ENCODE data around the gene COL4A4. TPM values are rescaled to one million over a fixed set of nuclear protein-coding genes. Genes with fewer than 3 reads are reported as not detected.

The COL4A4 gene
- total RNA-seq, 4 donors from 2014 or later: 0.53 to 24.8 (median 0.95) TPM

- Histone ChIP-seq H3K4me3 (no peak overlapping the region), H3K4me1 (peaks cover 0 to 19% (median 1%) of the 10 kb centered on the region in 4 donors), H3K27ac (no peak overlapping the region), H3K36me3 (no peaks in the 10 kb centered on the region), H3K9me3 (no peaks in the 10 kb centered on the region), H3K27me3 (peaks cover 0 to 13% of the 10 kb centered on the region in 2 donors)
- no peak for DNase-seq
- TF ChIP-seq CTCF (IDR thresholded peaks at IDR 0.05) (no peak), POLR2A (IDR thresholded peaks at IDR 0.05) (no peak)
These were observed 3.8 kb downstream of the COL4A4 start for GRCh38 chr2:227160164-227160563.

- H3K27me3 ChIP-seq: no peaks in the 10 kb centered on the region
- no peaks in the 10 kb centered on the region for H3K9me3 ChIP-seq
- DNase-seq: no peak
- H3K4me3 ChIP-seq: no peak overlapping the region
- peaks cover 0 to 5% (median 0%) of the 10 kb centered on the region in 4 donors for H3K4me1 ChIP-seq
- TF ChIP-seq POLR2A (IDR thresholded peaks at IDR 0.05): no peak
- TF ChIP-seq CTCF (IDR thresholded peaks at IDR 0.05): no peak
- H3K27ac ChIP-seq: no peak overlapping the region
- no peaks in the 10 kb centered on the region for H3K36me3 ChIP-seq
These were observed 8.8 kb downstream of the COL4A4 start for GRCh38 chr2:227154986-227155774.

- H3K4me1 ChIP-seq: peaks cover 0 to 5% (median 0%) of the 10 kb centered on the region in 4 donors
- no peak for DNase-seq
- TF ChIP-seq POLR2A (IDR thresholded peaks at IDR 0.05) (no peak), CTCF (IDR thresholded peaks at IDR 0.05) (no peak)
- no peaks in the 10 kb centered on the region for H3K36me3 ChIP-seq
- no peak overlapping the region for H3K4me3 ChIP-seq
- no peak overlapping the region for H3K27ac ChIP-seq
- no peaks in the 10 kb centered on the region for H3K9me3 ChIP-seq
- H3K27me3 ChIP-seq: no peaks in the 10 kb centered on the region
These were observed 10.1 kb downstream of the COL4A4 start for GRCh38 chr2:227153758-227154486.

GRCh38 chr2:227153307-227153706, 10.7 kb downstream of the COL4A4 start:
- Histone ChIP-seq H3K9me3 (no peaks in the 10 kb centered on the region), H3K4me1 (peaks cover 0 to 5% (median 0%) of the 10 kb centered on the region in 4 donors), H3K36me3 (no peaks in the 10 kb centered on the region), H3K4me3 (no peak overlapping the region), H3K27ac (no peak overlapping the region), H3K27me3 (no peaks in the 10 kb centered on the region)
- DNase-seq: no peak
- TF ChIP-seq POLR2A (IDR thresholded peaks at IDR 0.05) (no peak), CTCF (IDR thresholded peaks at IDR 0.05) (no peak)

GRCh38 chr2:227152093-227152766, 11.8 kb downstream of the COL4A4 start:
- Histone ChIP-seq H3K4me3 (no peak overlapping the region), H3K27ac (no peak overlapping the region), H3K36me3 (no peaks in the 10 kb centered on the region), H3K4me1 (peaks cover 0 to 5% (median 0%) of the 10 kb centered on the region in 4 donors), H3K27me3 (no peaks in the 10 kb centered on the region), H3K9me3 (no peaks in the 10 kb centered on the region)
- DNase-seq: no peak
- TF ChIP-seq CTCF (IDR thresholded peaks at IDR 0.05) (no peak), POLR2A (IDR thresholded peaks at IDR 0.05) (no peak)

Data from Peyer's patch (tissue), 4 donors.